CD4-positive, alpha-beta T cell treated with Interleukin-21 for 1 hour (primary cell): ENCODE data around the gene PCDHGA1.
"Not testable (repeated sequence)": the region's sequence is repeated elsewhere in the genome, so short reads cannot be mapped to it uniquely, and the experiment has no call there.

Experiments used
- DNase-seq: peaks from one replicate; pipeline ENCODE4 v3.0.0-alpha.2; 2020

PCDHGA1 gene

GRCh38 chr5:141412854-141413539 lies 82.7 kb downstream of the PCDHGA1 start, which contains the start of gene PCDHGA10:
Gene PCDHGA10 (plus strand): TSS chr5:141412987. CDS start chr5:141413176, 189 bp downstream.
- DNase-seq, result peak; percentile 63

GRCh38 chr5:141413540-141414069 lies 83.3 kb downstream of the PCDHGA1 start:
- DNase-seq, result no peak

DNA sequence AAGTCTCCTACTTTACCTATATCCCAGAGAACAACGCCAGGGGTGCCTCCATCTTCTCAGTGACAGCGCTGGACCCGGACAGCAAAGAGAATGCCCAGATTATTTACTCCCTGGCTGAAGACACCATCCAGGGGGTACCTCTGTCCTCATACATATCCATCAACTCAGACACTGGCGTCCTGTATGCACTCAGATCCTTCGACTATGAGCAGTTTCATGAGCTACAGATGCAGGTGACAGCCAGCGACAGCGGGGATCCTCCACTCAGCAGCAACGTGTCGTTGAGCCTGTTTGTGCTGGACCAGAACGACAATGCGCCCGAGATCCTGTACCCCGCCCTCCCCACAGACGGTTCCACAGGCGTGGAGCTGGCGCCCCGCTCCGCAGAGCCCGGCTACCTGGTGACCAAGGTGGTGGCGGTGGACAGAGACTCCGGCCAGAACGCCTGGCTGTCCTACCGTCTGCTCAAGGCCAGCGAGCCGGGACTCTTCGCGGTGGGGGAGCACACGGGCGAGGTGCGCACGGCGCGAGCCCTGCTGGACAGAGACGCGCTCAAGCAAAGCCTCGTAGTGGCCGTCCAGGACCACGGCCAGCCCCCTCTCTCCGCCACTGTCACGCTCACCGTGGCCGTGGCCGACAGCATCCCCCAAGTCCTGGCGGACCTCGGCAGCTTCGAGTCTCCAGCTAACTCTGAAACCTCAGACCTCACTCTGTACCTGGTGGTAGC lies 84.4 kb downstream of the PCDHGA1 start:
- DNase-seq, result not testable (repeated sequence)

DNA sequence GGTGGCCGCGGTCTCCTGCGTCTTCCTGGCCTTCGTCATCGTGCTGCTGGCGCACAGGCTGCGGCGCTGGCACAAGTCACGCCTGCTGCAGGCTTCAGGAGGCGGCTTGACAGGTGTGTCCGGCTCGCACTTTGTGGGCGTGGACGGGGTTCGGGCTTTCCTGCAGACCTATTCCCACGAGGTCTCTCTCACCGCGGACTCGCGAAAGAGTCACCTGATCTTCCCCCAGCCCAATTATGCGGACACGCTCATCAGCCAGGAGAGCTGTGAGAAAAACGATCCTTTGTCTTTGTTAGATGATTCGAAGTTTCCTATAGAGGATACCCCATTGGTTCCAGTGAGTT lies 84.9 kb downstream of the PCDHGA1 start:
- DNase-seq, result not testable (repeated sequence)

GRCh38 chr5:141417494-141418172 lies 87.3 kb downstream of the PCDHGA1 start, which contains the start of gene PCDHGB7:
Gene PCDHGB7 (plus strand): TSS chr5:141417677. CDS start chr5:141417860, 183 bp downstream.
- peak; percentile 49 for DNase-seq

DNA sequence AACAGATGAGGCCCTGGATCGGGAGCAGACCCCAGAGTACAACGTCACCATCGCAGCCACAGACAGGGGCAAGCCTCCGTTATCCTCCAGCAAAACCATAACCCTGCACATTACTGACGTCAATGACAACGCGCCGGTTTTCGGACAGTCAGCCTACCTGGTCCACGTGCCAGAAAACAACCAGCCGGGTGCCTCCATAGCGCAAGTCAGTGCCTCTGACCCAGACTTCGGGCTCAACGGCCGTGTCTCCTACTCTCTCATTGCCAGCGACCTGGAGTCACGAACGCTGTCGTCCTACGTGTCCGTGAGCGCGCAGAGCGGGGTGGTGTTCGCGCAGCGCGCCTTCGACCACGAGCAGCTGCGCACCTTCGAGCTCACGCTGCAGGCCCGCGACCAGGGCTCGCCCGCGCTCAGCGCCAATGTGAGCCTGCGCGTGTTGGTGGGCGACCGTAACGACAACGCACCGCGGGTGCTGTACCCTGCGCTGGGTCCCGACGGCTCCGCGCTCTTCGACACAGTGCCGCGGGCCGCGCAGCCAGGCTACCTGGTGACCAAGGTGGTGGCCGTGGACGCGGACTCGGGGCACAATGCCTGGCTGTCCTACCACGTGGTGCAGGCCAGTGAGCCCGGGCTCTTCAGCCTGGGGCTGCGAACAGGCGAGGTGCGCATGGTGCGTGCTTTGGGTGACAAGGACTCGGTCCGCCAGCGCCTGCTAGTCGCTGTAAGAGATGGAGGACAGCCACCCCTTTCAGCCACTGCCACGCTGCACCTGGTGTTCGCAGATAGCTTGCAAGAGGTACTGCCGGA lies 89.0 kb downstream of the PCDHGA1 start:
- DNase-seq, result no peak

DNA sequence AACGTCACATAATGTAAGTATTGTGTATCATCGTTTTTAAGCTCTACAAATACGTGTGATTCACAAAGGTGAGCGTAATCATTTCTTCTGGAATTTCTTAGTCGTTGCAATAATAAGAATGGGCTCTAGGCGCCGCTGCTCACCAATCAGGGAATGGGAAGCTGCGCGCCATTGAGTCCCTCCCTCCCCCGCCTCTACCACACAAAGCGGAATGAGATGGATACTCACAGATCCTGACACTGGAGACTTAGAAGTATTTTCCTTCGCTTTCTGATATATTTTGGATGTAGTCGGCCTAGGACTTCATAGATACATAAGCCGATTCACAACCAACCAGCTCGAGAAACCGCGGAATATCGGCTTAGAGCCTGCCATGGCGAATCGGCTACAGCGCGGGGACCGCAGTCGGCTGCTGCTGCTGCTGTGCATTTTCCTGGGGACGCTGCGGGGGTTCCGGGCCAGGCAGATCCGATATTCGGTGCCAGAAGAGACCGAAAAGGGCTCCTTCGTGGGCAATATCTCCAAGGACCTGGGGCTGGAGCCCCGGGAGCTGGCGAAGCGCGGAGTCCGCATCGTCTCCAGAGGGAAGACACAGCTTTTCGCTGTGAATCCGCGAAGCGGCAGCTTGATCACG lies 90.7 kb downstream of the PCDHGA1 start, which contains the start of gene PCDHGA11:
PCDHGA11 (plus strand) TSS at position 197 of the 634 bp plus-strand sequence; CDS start at position 374, 177 bp downstream.
- peak; percentile 51 for DNase-seq

GRCh38 chr5:141421489-141421855 lies 91.2 kb downstream of the PCDHGA1 start:
- no peak for DNase-seq

DNA sequence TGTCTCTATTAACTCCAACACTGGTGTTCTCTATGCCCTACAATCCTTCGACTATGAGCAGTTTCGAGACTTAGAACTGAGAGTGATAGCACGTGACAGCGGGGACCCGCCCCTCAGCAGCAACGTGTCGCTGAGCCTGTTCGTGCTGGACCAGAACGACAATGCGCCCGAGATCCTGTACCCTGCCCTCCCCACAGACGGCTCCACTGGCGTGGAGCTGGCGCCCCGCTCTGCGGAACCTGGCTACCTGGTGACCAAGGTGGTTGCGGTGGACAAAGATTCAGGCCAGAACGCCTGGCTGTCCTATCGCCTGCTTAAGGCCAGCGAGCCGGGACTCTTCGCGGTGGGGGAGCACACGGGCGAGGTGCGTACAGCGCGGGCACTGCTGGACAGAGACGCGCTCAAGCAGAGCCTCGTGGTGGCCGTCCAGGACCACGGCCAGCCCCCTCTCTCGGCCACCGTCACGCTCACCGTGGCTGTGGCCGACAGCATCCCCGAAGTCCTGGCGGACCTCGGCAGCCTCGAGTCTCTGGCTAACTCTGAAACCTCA lies 92.5 kb downstream of the PCDHGA1 start:
- no peak for DNase-seq

GRCh38 chr5:141427783-141428426 lies 97.6 kb downstream of the PCDHGA1 start:
- DNase-seq, result no peak

DNA sequence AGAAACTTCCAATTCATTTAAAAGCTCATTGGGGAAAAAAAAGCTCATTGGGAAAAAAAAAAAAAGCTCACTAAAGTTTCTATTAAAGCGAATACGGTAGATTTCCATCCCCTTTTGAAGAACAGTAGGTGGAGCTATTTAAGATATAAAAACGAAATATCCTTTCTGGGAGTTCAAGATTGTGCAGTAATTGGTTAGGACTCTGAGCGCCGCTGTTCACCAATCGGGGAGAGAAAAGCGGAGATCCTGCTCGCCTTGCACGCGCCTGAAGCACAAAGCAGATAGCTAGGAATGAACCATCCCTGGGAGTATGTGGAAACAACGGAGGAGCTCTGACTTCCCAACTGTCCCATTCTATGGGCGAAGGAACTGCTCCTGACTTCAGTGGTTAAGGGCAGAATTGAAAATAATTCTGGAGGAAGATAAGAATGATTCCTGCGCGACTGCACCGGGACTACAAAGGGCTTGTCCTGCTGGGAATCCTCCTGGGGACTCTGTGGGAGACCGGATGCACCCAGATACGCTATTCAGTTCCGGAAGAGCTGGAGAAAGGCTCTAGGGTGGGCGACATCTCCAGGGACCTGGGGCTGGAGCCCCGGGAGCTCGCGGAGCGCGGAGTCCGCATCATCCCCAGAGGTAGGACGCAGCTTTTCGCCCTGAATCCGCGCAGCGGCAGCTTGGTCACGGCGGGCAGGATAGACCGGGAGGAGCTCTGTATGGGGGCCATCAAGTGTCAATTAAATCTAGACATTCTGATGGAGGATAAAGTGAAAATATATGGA lies 100.2 kb downstream of the PCDHGA1 start, which contains the start of gene PCDHGA12:
PCDHGA12 (plus strand) TSS at position 176 of the 782 bp plus-strand sequence; CDS start at position 429, 253 bp downstream.
- DNase-seq, result no peak

DNA sequence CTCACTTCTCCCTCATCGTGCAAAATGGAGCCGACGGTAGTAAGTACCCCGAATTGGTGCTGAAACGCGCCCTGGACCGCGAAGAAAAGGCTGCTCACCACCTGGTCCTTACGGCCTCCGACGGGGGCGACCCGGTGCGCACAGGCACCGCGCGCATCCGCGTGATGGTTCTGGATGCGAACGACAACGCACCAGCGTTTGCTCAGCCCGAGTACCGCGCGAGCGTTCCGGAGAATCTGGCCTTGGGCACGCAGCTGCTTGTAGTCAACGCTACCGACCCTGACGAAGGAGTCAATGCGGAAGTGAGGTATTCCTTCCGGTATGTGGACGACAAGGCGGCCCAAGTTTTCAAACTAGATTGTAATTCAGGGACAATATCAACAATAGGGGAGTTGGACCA lies 101.0 kb downstream of the PCDHGA1 start:
- DNase-seq, result no peak

DNA sequence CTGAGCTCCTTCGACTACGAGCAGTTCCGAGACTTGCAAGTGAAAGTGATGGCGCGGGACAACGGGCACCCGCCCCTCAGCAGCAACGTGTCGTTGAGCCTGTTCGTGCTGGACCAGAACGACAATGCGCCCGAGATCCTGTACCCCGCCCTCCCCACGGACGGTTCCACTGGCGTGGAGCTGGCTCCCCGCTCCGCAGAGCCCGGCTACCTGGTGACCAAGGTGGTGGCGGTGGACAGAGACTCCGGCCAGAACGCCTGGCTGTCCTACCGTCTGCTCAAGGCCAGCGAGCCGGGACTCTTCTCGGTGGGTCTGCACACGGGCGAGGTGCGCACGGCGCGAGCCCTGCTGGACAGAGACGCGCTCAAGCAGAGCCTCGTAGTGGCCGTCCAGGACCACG lies 102.0 kb downstream of the PCDHGA1 start:
- DNase-seq, result not testable (repeated sequence)

DNA sequence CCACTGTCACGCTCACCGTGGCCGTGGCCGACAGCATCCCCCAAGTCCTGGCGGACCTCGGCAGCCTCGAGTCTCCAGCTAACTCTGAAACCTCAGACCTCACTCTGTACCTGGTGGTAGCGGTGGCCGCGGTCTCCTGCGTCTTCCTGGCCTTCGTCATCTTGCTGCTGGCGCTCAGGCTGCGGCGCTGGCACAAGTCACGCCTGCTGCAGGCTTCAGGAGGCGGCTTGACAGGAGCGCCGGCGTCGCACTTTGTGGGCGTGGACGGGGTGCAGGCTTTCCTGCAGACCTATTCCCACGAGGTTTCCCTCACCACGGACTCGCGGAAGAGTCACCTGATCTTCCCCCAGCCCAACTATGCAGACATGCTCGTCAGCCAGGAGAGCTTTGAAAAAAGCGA lies 102.4 kb downstream of the PCDHGA1 start:
- DNase-seq, result not testable (repeated sequence)

- no peak for DNase-seq
These were observed 103.7 kb downstream of the PCDHGA1 start for GRCh38 chr5:141434006-141434405.

- no peak for DNase-seq
These were observed 106.9 kb downstream of the PCDHGA1 start for GRCh38 chr5:141437221-141437620.

- DNase-seq, result no peak
These were observed 109.3 kb downstream of the PCDHGA1 start for GRCh38 chr5:141439411-141440141.

- no peak for DNase-seq
These were observed 110.0 kb downstream of the PCDHGA1 start for GRCh38 chr5:141440341-141440740.

DNA sequence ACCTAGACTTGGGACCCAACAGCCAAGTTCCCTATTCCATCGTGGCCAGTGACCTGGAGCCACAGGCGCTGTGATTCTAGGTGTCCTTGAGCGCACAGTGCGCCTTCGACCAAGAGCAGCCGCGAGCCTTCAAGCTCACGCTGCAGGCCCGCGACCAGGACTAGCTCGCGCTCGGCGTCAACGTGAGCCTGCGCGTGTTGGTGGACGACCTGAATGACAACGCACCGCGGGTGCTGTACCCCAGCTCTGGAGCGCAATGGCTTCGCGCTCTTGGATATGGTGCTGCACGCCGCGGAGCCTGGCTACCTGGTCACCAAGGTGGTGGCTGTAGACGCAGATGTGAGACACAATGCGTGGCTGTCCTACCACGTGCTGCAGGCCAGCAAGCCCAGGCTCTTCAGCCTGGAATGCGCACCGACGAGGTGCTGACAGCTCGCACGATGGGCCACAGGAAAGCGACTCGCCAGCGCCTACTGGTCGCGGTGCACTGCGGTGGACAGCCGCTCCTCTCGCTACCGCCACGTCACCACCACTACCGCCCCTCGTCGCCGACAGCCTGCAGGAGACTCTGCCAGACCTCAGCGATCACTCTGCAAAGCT lies 111.4 kb downstream of the PCDHGA1 start:
- DNase-seq, result no peak
